Measurements from ENCODE around the gene MPL.
A peak's percentile ranks its signal among the peaks of the same experiment; 100 is the strongest.
"Not testable (repeated sequence)": the region's sequence is repeated elsewhere in the genome, so short reads cannot be mapped to it uniquely, and the experiment has no call there.

The MPL gene

DNA sequence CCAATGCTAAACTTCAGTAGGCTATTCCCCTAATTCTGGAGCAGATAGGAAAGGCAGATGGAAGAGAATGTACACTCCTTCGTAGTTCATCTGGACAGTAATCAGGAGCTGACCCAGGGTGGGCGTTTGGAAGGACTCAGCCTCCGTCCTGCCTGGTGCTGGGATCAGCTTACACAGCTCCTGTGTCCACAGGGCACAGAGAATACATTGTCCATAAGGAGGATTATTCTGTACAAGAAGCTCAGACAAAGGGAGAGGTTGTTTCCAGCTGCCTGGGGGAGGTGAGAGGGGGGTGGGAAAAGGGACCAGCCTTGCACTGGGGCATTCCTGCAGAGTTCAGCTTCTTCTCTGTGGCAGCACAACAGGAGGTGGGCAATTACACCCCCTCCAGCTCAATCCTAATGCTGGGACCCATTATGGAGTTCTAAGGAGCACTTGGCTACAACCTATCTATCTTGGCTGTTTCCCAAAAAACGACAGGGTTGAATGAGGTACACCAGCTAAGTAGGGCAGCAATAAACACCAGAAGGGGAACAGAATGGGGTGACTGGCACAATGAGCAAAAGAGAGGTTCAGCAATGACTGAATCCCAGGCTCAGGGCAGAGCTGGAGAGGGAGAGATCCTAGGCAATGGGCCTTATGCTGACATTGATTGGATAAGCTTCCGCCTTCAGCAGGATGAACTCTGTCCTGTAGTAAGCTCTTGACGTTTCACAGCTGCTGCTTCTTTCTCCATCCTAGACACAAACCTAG lies 44.6 kb downstream of the MPL start:
- no peak for DNase-seq

DNA sequence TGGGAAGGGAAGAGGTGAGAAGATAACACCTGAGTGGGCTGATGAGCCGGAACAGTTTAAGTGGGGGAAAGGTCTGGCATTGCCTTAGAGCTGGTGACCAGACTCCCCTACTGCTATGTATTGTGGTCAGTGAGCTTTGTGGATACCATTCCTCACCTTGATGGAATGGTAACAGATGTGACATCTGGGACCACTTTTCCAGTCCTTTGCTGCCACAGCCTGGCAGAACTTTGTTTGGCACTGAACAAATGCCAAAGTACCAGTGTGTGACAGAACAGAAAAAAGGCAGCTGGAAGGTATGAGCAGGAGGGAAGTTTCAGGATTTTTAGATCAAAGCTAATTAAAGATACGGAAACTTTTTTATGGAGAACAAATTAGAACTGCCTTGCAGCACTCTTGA lies 45.8 kb downstream of the MPL start:
- DNase-seq = no peak

GRCh38 chr1:43386676-43387075 lies 49.1 kb downstream of the MPL start:
- no peak for DNase-seq

DNA sequence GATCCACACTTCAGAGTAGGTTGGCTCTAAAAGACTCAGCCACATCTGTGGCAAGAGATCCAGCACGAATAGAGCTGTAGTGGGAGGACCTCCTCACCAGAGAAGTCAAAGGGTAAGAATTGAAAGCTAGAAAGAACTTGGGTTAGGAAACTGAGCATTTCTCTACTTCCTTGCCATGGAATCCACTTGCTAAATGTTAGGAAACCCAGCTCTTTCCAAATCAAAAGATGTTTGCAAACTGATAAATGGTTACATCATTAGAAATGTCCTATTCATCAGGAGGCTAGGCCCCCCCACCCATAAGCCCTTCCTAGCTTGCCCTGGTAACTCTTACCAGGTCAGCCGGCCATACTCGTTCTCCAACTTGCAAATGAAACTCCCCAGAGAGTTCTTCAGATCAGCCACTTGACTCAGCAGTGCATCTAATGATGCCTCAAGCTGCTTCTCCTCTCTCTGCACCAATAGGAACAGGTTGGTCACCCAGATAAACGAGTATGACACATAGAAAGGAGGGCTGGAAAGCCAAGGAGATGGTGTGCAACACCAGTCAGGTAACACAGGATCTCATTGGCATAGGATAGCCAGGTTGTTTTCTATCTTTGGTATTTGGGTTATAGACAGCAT lies 50.5 kb downstream of the MPL start:
- no peak for DNase-seq

GRCh38 chr1:43388613-43389012 lies 51.0 kb downstream of the MPL start:
- DNase-seq = no peak

DNA sequence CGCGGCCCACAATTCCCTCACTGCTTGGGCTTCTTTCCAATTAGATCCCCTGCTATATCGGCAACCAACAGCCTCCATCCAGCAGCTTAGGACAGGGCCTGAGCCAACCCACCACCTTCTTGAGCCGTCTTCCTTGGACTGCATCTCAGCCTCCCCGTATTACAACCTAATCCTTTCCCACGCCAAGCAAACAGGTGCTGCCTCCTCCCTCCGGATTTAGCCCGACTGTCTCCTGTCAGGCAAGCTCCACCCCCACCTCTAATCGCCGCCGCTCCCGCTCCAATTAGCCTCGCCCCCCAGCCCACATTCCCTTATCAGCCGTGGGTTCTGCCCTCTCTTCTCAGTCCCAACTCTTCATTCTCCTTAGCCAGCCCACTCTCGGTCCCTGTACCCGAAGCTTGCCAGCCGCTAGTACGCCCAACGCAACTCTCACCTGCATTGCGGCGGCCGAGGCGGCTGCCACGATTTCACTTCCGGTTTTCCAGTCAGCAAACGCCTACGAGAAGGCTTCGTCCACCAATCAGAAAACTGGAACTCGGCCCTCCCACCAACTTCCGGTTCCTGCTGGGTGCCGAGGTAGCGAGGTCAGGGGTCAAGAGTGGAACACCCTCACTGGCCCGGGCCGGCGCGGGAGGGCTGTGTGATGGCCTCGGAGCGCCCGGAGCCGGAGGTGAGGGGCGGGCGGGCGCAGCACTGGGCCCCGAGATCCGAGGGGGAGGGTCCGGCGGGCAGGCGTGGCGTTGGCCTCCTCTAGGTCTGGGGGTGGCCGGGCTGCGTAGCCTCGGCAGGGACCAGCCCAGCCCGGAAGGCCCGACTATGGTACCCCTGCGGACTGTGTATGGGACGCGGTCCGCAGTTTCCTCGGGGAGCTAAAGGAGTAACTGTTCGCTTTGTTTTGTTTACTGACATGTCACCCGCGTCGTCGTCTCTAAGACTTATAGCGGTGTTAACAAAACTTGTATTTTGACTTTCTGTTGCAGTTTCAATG lies 52.0 kb downstream of the MPL start, which contains the start of the genes MED8 and SZT2:
TSS of gene MED8 (minus strand) at position 475 of the 988 bp plus-strand sequence. CDS start at position 439, 36 bp downstream.
TSS of gene SZT2 (plus strand) at position 574 of the 988 bp plus-strand sequence. CDS start at position 644, 70 bp downstream.
- DNase-seq = peak; percentile 50

- no peak for DNase-seq
These were observed 55.1 kb downstream of the MPL start for GRCh38 chr1:43392702-43393101.

- DNase-seq = no peak
These were observed 57.9 kb downstream of the MPL start for GRCh38 chr1:43395523-43395922.

DNA sequence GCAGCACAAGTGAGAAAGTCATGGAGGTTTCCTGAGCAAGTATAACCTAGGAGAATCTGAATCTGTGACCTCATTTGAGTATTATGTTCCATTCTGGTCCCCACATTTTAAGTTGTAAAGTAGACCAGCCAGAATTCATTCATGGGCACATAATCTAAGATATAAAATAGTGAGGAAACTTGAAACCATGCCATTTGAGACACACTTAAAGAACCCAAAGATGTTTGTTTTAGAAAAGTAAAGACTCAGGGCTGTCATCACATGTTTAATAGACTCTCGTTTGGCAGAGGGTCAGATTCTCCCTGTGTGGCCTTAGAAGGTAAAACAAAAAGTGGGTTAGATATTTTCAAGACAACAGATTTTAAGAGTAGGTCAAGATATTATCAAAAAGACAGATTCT lies 58.4 kb downstream of the MPL start:
- no peak for DNase-seq

- DNase-seq = no peak
These were observed 60.6 kb downstream of the MPL start for GRCh38 chr1:43398227-43398626.

DNA sequence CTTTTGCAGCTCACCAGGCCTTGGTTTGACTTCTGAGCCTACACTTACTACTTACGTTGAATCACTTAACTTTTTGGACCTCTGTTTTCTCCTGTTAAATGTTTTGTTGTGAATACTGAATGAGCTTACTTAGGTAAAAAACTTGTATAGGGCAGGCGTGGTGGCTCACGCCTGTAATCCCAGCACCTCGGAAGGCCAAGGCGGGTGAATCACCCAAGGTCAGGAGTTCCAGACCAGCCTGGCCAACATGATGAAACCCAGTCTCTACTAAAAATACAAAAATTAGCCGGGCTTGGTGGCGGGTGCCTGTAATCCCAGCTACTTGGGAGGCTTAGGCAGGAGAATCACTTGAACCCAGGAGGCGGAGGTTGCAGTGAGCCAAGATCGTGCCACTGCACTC lies 62.8 kb downstream of the MPL start:
- DNase-seq = not testable (repeated sequence)

GRCh38 chr1:43402089-43402865 lies 64.7 kb downstream of the MPL start:
- no peak for DNase-seq

Data from SIG-M5 (cell line).